Neural cell (in vitro differentiated cells): ENCODE results near the gene MTRR. TPM values are rescaled to one million over a fixed set of nuclear protein-coding genes. Genes with fewer than 3 reads are reported as not detected.

Source experiments
- H2AFZ ChIP-seq: fragments of 200-600, 300-800 bp; sonication (generic), shearing (Covaris generic); 2 replicates; pipeline ENCODE4 v1.6.0; 2014; ENCODE audit warnings: low read depth, mild to moderate bottlenecking, antibody characterized with exemption, low read length, moderate library complexity
- H3F3A ChIP-seq: fragments of 200-600 bp; shearing (Covaris generic); 2 replicates; pipeline ENCODE4 v1.6.1; 2016; ENCODE audit warnings: mild to moderate bottlenecking, moderate library complexity, mixed read lengths, antibody characterized with exemption, low read length; ENCODE audit not compliant: insufficient read depth, poor library complexity, severe bottlenecking
- H3K27ac ChIP-seq: fragments of 200-600, 300-800 bp; sonication (generic), shearing (Covaris generic); 2 replicates; pipeline ENCODE4 v1.5.1; 2014; ENCODE audit warnings: mild to moderate bottlenecking, low read length, moderate library complexity
- H3K27me3 ChIP-seq: fragments of 300-800, 200-600 bp; sonication (generic), shearing (Covaris generic); 2 replicates; pipeline ENCODE4 v1.6.0; 2014; ENCODE audit warnings: mild to moderate bottlenecking, low read depth, low read length, moderate library complexity; ENCODE audit not compliant: insufficient read depth
- H3K36me3 ChIP-seq: fragments of 300-800, 200-600 bp; sonication (generic), shearing (Covaris generic); 2 replicates; pipeline ENCODE4 v1.5.1; 2014; ENCODE audit warnings: mild to moderate bottlenecking, antibody characterized with exemption, low read length, moderate library complexity; ENCODE audit not compliant: insufficient read depth
- H3K4me2 ChIP-seq: fragments of 300-800, 200-600 bp; sonication (generic), shearing (Covaris generic); 2 replicates; pipeline ENCODE4 v1.6.0; 2014; ENCODE audit warnings: mild to moderate bottlenecking, low read length
- H3K4me3 ChIP-seq: fragments of 300-800, 200-600 bp; sonication (generic), shearing (Covaris generic); 2 replicates; pipeline ENCODE4 v1.5.1; 2014; ENCODE audit warnings: mild to moderate bottlenecking, low read length, moderate library complexity
- H3K79me2 ChIP-seq: fragments of 200-600 bp; shearing (Covaris generic); replicated peaks from 2 replicates; pipeline ENCODE4 v1.6.0; 2014; ENCODE audit warnings: mild to moderate bottlenecking, low read length, moderate library complexity; ENCODE audit not compliant: insufficient read depth
- H3K9ac ChIP-seq: fragments of 300-800, 200-600 bp; sonication (generic), shearing (Covaris generic); 2 replicates; pipeline ENCODE4 v1.6.1; 2016; ENCODE audit warnings: mild to moderate bottlenecking, low read length, mixed read lengths
- H3K9me2 ChIP-seq: fragments of 200-600 bp; shearing (Covaris generic); 2 replicates; pipeline ENCODE4 v1.6.1; 2016; ENCODE audit warnings: mild to moderate bottlenecking, low read length, mixed read lengths; ENCODE audit not compliant: insufficient read depth
- H3K9me3 ChIP-seq: fragments of 200-600, 300-800 bp; sonication (generic), shearing (Covaris generic); 2 replicates; pipeline ENCODE4 v1.6.1; 2016; ENCODE audit warnings: mild to moderate bottlenecking, mixed run types, low read length, moderate library complexity, mixed read lengths
- H4K20me1 ChIP-seq: fragments of 200-600 bp; shearing (Covaris generic); 2 replicates; pipeline ENCODE4 v1.6.1; 2016; ENCODE audit warnings: mild to moderate bottlenecking, mixed run types; ENCODE audit not compliant: insufficient read depth
- EP300 ChIP-seq: fragments of 450-650 bp; conservative IDR thresholded peaks from 2 replicates; pipeline ENCODE4 v1.6.1; 2014; ENCODE audit warnings: antibody characterized with exemption, mild to moderate bottlenecking, moderate library complexity; ENCODE audit not compliant: poor library complexity, severe bottlenecking
- EZH2 ChIP-seq: fragments of 200-600, 300-800 bp; shearing (Covaris generic), sonication (generic); IDR thresholded peaks from 2 replicates; pipeline ENCODE4 v1.6.1; 2014; ENCODE audit warnings: antibody characterized with exemption, low read length, borderline replicate concordance, mild to moderate bottlenecking; ENCODE audit not compliant: insufficient read depth, poor library complexity, severe bottlenecking
- MXI1 ChIP-seq: fragments of 450-650 bp; conservative IDR thresholded peaks from 2 replicates; pipeline ENCODE4 v1.6.1; 2014; ENCODE audit warnings: antibody characterized with exemption, mild to moderate bottlenecking; ENCODE audit not compliant: poor library complexity, severe bottlenecking
- POLR2AphosphoS5 ChIP-seq: IDR thresholded peaks from 2 replicates; pipeline ENCODE4 v1.6.1; 2012
- RAD21 ChIP-seq: fragments of 450-650 bp; conservative IDR thresholded peaks from 2 replicates; pipeline ENCODE4 v1.6.1; 2014; ENCODE audit warnings: antibody characterized with exemption, mild to moderate bottlenecking, moderate library complexity
- SMC3 ChIP-seq: fragments of 450-650 bp; conservative IDR thresholded peaks from 2 replicates; pipeline ENCODE4 v1.6.1; 2014; ENCODE audit warnings: antibody characterized with exemption, mild to moderate bottlenecking, moderate library complexity; ENCODE audit not compliant: poor library complexity
- TAF1 ChIP-seq: IDR thresholded peaks from 2 replicates; pipeline ENCODE4 v1.6.1; 2012; ENCODE audit warnings: low read depth
- polyA plus RNA-seq: library from polyadenylated mRNA; depleted of rRNA; stranded (reverse); fragments of >200 nt; gene quantifications from 2 replicates; pipeline ENCODE4 v1.2.3, GENCODE V29; 2014
- TF ChIP-seq, protein P1 (sequence below): fragments of 450-650 bp; IDR thresholded peaks from 2 replicates; pipeline ENCODE4 v1.5.1; 2014; ENCODE audit warnings: antibody characterized with exemption, mild to moderate bottlenecking, moderate library complexity; ENCODE audit not compliant: poor library complexity, severe bottlenecking
- TF ChIP-seq, protein P2 (sequence below): IDR thresholded peaks from 2 replicates; pipeline ENCODE4 v1.6.1; 2012; ENCODE audit warnings: borderline replicate concordance

MTRR gene
- polyA plus RNA-seq, 1 donor from 2014 or later, result 34.1 TPM

DNA sequence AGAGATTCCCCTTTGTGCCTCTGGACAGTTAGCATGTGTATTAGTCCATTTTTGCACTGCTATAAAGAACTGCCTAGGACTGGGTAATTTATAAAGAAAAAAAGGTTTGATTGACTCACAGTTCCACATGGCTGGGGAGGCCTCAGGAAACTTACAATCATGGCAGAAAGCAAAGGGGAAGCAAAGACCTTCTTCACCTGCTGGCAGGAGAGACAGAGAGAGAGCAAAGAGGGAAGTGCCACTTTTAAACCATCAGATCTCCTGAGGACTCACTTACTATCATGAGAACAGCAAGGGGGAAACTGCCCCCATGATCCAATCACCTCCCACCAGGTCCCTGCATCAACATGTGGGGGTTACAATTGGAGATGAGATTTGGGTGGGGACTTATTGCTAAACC is 24.0 kb upstream of the MTRR start:
- Histone ChIP-seq H3K27me3 (peaks cover 11% of the 10 kb centered on the region), H3K79me2 (no peaks in the 10 kb centered on the region), H3K4me2 (no peak overlapping the region), H3K9ac (no peak overlapping the region), H3K9me3 (no peaks in the 10 kb centered on the region), H3K36me3 (no peaks in the 10 kb centered on the region), H3F3A (no peaks in the 10 kb centered on the region), H3K9me2 (no peaks in the 10 kb centered on the region), H3K27ac (no peak overlapping the region), H4K20me1 (no peaks in the 10 kb centered on the region), H2AFZ (no peak overlapping the region), H3K4me3 (no peak overlapping the region)
- TF ChIP-seq, protein P1, sequence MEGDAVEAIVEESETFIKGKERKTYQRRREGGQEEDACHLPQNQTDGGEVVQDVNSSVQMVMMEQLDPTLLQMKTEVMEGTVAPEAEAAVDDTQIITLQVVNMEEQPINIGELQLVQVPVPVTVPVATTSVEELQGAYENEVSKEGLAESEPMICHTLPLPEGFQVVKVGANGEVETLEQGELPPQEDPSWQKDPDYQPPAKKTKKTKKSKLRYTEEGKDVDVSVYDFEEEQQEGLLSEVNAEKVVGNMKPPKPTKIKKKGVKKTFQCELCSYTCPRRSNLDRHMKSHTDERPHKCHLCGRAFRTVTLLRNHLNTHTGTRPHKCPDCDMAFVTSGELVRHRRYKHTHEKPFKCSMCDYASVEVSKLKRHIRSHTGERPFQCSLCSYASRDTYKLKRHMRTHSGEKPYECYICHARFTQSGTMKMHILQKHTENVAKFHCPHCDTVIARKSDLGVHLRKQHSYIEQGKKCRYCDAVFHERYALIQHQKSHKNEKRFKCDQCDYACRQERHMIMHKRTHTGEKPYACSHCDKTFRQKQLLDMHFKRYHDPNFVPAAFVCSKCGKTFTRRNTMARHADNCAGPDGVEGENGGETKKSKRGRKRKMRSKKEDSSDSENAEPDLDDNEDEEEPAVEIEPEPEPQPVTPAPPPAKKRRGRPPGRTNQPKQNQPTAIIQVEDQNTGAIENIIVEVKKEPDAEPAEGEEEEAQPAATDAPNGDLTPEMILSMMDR, result no peak
- no peak for TF ChIP-seq TAF1
- no peak for TF ChIP-seq EP300
- no peak for TF ChIP-seq SMC3
- TF ChIP-seq EZH2, result no peak
- TF ChIP-seq RAD21, result no peak
- TF ChIP-seq, protein P2, sequence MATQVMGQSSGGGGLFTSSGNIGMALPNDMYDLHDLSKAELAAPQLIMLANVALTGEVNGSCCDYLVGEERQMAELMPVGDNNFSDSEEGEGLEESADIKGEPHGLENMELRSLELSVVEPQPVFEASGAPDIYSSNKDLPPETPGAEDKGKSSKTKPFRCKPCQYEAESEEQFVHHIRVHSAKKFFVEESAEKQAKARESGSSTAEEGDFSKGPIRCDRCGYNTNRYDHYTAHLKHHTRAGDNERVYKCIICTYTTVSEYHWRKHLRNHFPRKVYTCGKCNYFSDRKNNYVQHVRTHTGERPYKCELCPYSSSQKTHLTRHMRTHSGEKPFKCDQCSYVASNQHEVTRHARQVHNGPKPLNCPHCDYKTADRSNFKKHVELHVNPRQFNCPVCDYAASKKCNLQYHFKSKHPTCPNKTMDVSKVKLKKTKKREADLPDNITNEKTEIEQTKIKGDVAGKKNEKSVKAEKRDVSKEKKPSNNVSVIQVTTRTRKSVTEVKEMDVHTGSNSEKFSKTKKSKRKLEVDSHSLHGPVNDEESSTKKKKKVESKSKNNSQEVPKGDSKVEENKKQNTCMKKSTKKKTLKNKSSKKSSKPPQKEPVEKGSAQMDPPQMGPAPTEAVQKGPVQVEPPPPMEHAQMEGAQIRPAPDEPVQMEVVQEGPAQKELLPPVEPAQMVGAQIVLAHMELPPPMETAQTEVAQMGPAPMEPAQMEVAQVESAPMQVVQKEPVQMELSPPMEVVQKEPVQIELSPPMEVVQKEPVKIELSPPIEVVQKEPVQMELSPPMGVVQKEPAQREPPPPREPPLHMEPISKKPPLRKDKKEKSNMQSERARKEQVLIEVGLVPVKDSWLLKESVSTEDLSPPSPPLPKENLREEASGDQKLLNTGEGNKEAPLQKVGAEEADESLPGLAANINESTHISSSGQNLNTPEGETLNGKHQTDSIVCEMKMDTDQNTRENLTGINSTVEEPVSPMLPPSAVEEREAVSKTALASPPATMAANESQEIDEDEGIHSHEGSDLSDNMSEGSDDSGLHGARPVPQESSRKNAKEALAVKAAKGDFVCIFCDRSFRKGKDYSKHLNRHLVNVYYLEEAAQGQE, result no peak
- TF ChIP-seq MXI1, result no peak
- no peak for TF ChIP-seq POLR2AphosphoS5

DNA sequence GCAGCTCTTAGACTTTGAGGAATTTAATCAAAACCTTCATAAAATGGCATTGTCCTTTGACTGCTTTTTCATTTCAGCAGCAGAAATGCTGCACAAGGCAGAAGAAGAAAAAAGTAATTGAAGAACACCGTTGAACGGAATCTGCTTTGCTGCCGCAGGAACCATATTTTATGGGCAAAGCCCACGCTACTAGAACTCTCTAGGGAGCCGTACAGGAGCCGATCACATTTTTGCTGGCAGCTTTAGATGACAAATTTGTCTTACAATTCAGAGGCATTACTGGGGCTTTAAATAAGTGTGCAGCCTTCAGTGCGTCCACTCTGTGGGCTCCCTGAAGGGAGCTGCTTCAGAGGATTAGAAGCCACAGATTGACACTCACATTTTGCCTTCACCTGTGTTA is 23.4 kb upstream of the MTRR start:
- Histone ChIP-seq H3K4me3 (peak overlapping the region; percentile 1), H3K27ac (no peak overlapping the region), H3F3A (no peaks in the 10 kb centered on the region), H3K4me2 (no peak overlapping the region), H3K79me2 (no peaks in the 10 kb centered on the region), H3K36me3 (no peaks in the 10 kb centered on the region), H3K9me3 (no peaks in the 10 kb centered on the region), H2AFZ (no peak overlapping the region), H3K9me2 (no peaks in the 10 kb centered on the region), H4K20me1 (no peaks in the 10 kb centered on the region), H3K27me3 (peaks cover 15% of the 10 kb centered on the region), H3K9ac (no peak overlapping the region)
- TF ChIP-seq, protein P2, result no peak
- TF ChIP-seq TAF1 (no peak), RAD21 (no peak), MXI1 (no peak), SMC3 (no peak), EP300 (no peak), EZH2 (no peak), POLR2AphosphoS5 (no peak)
- TF ChIP-seq, protein P1, result no peak
